Skin of body (tissue), 2 donors: ENCODE results near the gene CD164L2. TPM values are rescaled to one million over a fixed set of nuclear protein-coding genes. Genes with fewer than 3 reads are reported as not detected.
A peak's percentile ranks its signal among the peaks of the same experiment; 100 is the strongest.

ENCODE experiments used
- DNase-seq: peaks from one replicate; lab custom pipeline; 2025; lab: John Stamatoyannopoulos, UW
- total RNA-seq: library from RNA; depleted of rRNA; stranded (reverse); fragments of >200 nt; gene quantifications from one replicate; pipeline ENCODE4 v1.2.3, GENCODE V29; 2014

CD164L2 gene
- total RNA-seq, 1 donor from 2014 or later, result 0.30 TPM

DNA sequence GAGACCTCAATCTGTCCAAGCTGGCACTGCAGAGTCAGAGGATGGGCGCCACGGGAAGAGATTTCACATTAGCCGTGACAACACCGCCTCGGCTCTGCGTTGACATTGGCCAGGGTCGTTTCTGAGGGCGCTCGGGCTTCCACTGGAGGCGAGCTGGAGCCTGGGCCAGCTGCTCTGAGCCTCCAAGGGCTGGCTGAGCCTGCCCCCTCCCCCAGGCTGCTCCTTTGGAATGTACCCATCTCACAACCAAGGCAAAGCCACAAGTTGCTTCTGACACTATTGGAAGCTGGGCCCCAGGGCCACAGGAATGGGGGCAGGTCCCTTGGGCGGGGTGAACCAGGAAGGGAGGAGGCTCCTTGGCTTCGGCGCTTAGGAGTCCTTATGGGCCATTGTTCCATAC is 21.9 kb upstream of the CD164L2 start:
- DNase-seq, result no peak

DNA sequence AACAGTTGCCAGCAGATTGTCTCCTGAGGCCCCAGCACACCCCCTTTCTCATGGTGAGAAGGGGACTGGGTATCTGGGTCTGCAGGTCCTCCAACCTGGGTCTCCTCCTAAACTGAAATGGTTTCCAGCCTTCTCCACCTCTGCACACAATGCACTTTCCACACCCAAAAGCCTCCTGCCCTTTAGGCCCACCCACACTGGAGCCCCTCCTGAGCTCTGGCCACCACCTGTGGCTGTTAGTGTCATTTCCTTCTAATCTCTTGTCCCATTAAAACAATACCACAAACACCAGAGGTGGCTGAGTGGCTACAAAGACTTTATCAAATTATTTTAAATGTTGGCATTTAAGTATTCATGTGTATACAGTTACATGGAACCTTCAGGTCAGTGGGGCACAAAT is 20.8 kb upstream of the CD164L2 start:
- DNase-seq, result no peak

DNA sequence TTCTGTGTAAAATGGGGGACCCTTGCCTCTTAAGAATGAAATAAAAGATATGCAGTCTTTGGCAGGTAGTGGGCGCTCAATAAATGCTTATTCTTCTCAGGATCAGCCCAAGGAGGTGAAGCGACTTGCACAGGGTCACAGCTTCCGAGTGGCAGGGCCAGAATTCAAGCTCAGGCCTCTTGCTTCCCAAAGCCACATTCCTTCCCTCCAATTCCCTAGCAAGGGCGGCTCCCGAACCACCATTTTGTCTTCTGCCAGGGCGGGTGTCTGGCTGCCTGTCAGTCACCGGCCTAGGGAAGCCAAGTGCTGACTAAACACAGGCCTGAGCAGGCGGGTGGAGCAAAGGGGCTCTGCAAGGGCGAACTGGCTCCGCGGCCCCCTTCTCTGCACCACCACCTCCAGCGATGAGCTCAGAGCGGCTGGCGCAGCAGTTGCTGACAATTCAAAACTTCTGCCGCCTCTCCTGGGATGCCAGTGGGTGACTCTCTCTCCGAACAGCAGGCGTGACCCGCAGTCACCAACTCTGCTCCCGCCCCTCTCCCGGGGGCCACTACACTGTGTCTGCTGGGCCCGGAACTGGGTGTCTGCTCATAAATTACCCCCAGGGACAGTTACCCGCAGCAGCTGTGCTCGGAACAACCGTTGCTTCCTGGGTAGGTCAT is 20.1 kb upstream of the CD164L2 start:
- peak; percentile 84 for DNase-seq

DNA sequence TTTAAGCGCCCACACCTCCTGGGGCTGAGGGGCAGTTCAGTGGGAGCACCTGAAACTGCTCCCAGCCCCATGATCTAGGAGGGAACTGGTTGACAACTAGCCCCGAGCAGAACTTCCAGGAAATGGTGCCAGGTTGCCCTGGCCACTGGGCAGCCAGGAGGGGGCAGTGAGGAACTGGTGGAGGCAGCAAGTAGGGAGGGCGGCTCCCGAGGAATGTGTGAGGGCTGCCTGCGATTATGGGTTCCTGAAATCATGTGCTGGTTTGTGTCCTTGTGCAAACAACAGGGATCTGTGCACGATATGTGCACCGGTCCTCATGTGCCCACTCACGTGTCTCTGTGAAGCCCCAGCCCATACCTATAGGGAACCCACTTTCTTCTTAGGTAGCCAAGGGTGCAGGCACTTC is 19.2 kb upstream of the CD164L2 start:
- peak; percentile 61 for DNase-seq

DNA sequence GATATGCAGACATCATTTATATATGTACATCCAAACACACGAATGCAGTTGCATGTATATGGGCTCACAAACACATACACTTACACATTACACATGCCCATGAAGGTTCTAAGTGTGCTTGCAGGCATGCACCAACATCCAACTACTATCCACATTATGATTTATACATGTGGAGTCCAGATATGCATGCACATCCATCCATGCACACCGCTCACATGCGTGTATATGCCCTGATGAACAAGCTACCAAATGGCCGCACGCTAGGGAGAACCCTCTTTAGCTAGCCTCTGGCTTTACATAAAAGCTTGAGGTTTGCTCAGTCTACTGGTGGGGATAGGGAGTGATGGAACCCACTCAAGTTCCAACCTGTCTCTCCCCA is 17.8 kb upstream of the CD164L2 start:
- no peak for DNase-seq

DNA sequence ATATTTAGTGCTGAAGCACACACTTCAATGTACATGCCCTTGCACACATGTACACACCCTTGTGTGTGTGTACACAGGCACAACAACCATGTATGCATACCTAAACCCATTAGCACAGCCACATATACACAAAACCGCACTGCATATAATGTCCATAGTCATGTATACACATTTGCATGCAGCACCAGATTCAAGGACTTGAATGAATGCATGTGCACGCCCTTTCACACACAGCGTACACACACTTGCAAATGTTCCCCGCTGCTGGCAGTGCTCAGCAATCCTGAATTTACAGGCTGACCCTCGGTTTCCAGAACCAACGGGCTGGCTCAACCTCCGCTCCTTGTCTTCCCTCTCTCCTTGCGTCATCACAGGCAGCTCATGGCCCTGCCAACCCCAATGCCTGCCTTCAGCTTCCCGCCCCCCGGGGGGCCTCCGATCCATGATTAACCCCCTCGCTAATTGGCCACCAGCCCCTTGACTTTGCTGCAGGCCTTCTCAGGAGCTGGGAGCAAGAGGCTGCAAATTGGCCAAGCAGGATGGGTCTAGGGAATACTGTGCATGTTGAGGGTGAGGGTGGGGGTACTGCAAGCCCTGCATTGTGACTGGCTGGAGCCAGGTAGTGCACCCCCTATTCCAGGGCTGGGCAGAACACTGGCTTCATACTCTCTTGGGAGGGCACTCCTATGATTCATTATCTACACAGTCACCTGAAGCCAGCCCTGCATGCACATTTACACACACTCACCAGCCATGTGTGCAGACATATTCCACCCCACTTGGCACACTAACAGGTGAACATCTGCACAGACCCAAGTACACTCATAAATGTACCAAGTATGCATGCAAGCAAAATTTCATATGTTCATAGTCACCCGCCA is 17.2 kb upstream of the CD164L2 start:
- peak; percentile 33 for DNase-seq

DNA sequence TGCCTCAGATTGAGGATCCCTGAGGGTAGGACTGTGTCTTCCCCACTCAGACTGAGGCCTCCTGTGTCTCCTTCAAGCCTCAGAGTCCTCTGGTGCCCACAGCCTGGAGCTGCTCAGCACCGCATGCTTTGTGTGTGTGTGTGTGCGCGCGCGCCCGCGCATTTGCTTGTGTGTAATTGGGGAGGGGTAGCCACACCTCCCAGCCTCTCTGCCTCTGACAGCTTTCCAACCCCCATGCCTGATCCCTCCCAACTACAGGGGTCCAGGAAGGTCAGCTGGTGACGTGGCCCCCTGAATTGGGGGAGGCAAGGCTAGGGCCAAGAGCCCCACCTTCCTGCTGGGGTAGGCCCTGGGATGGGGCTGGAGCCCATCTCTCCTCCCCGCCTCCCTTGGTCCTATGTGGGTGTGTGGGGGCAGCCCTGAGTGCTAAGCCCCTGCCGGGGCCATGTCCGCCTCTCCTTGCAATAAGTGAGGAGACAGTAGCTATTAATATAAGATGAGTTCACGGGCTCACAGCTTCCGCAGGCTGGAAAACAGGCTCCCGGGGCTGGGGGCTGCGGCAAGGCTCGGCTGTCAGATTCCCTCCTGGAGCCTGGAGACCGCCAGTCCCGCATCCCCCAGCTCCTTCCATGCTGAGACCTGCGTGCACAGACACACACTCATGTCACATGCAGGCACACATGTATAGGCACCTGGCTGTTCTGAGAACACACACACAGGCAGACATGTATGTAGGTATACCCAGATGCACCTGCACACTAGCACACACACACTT is 16.3 kb upstream of the CD164L2 start:
- peak; percentile 39 for DNase-seq

DNA sequence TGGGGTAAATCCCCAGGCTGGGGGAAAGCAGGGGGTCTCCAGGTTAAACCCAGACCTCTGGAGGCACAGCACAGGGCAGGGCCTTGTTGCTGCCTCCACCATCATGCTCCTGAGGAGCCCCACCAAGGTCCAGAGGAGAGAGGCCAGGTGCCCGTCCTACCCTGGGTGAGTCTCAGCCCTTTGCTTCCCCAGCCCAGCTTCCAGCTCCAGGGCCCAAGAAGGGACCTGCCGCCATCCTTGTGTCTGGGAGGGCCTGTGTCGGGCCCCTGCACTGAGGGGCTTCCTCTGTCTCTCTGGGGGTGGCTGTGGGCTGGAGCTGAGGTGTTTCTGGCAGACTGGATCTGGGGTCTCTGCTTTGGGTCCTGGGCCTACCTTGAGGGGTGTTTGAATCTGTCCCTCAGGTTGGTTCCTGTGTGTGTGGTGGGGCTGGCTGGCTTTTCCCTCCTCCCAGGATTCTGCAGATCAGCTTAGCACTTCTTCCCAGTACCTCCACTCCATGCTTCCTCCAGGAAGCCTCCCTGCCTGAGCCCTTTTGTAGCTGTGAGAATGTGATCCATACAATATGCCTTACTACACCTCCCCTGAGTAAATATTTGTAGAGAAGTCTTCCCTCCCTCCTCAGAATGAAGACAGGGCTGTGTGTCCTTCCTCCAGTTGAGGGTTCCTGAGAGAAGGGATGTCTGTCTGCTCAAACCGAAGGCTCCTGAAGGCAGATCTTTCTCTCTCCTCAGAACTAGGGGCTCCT is 15.4 kb upstream of the CD164L2 start:
- DNase-seq, result no peak

DNA sequence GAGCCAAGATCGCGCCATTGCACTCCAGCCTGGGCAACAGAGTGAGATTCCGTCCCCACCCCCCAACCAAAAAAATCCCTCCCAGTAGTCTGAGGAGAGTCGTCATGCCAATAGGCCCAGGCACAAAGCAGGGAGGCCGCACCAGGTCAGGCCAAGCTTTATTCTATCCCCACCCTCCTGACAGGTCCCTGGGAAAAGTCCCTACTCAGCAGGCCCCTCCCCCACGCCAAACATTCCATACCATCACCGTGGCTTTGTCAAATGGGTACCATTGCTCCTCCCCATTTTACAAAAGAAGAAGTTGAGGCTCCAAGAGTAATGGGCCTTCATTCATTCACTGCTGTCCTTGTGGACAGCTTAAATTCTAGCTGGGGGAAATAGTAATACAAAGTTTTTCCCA is 14.6 kb upstream of the CD164L2 start:
- no peak for DNase-seq

DNA sequence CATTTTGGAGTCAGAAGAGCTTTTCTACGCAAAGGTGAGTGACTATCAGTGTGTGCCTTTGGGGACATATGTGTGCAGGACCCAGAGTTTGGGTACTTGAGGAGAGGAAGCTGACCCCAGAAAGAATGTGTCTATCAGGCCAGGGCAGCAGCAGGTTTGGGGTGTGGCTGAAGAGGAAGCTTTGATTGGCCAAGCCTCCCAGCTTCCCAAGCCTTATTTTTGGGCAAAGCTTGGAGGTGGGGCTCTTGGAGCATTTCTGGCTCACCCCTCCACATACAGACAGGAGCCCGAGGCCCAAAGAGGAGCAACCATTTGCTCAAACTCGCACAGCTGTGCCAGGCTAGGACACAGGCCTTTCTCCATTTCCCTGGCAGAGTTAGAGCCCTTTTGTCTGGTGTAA is 14.0 kb upstream of the CD164L2 start:
- no peak for DNase-seq

DNA sequence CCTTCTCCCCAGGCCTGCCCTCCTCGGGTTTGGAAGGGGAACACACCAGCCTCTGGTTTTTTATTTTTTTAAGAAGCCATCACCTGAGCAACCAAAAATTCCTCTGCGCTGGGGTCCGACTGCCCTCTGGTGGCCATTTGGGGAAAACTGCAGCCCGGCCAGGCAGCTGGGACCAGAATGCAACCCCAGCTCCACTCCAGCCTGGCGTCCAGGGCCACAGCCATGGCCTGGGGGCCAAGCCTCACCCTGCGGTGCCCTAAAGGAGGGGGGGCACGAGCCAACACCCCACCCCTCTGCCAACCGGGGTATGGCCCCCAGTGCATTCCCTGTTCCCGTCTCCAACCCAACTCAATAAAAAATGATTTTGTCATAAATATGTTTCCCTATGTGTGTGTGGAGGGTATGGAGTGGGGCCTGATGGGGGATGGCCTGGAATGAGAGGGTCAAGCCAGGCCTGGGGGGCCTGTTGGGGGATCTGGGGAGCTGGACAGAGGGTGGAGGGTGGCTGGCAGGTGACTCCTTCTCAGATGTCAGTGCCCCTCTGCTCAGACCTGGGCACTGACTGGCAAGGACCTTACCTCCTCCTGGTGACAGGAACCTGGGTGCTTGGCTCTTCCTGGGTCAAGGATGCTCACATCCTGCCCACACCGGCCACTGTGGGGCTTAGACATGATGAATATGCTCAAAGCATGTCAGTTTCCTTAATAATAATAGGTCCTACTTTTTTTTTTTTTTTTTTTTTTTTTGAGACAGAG is 12.5 kb upstream of the CD164L2 start:
- peak; percentile 59 for DNase-seq

DNA sequence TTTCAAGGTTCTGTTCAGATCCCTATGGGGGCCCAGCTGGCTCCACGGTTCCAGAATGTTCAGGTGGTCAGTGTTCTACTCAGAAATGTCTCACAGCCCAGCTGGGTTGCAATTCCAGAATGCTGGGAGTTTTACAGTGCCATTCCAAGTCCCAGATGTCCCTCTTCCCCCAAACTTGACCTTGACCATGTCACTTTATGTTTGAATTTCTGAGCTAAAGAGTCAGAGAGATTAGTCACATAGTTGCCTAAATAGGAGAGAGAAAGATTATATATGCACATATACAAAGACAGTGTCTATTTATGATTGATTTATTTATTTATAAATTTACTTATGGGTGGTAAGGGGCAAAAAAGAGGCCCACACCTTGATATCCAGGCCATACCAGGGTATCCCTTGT is 11.8 kb upstream of the CD164L2 start:
- no peak for DNase-seq

DNA sequence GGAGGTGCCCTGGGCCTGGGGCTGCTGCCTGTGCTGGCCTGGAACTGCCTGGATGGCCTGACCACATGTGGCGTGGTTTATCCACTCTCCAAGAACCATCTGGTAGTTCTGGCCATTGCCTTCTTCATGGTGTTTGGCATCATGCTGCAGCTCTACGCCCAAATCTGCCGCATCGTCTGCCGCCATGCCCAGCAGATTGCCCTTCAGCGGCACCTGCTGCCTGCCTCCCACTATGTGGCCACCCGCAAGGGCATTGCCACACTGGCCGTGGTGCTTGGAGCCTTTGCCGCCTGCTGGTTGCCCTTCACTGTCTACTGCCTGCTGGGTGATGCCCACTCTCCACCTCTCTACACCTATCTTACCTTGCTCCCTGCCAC is 11.1 kb upstream of the CD164L2 start:
- DNase-seq, result no peak

DNA sequence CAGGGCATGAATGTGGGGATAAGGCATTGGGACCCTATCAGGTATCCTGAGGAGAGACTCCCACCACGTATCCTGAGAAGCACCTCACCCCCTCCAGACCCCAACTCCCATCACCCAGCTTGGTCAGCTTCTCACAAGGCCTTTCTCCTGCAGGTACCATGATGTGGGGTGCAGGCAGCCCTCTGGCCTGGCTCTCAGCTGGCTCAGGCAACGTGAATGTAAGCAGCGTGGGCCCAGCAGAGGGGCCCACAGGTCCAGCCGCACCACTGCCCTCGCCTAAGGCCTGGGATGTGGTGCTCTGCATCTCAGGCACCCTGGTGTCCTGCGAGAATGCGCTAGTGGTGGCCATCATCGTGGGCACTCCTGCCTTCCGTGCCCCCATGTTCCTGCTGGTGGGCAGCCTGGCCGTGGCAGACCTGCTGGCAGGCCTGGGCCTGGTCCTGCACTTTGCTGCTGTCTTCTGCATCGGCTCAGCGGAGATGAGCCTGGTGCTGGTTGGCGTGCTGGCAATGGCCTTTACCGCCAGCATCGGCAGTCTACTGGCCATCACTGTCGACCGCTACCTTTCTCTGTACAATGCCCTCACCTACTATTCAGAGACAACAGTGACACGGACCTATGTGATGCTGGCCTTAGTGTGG is 10.6 kb upstream of the CD164L2 start:
- DNase-seq, result no peak

DNA sequence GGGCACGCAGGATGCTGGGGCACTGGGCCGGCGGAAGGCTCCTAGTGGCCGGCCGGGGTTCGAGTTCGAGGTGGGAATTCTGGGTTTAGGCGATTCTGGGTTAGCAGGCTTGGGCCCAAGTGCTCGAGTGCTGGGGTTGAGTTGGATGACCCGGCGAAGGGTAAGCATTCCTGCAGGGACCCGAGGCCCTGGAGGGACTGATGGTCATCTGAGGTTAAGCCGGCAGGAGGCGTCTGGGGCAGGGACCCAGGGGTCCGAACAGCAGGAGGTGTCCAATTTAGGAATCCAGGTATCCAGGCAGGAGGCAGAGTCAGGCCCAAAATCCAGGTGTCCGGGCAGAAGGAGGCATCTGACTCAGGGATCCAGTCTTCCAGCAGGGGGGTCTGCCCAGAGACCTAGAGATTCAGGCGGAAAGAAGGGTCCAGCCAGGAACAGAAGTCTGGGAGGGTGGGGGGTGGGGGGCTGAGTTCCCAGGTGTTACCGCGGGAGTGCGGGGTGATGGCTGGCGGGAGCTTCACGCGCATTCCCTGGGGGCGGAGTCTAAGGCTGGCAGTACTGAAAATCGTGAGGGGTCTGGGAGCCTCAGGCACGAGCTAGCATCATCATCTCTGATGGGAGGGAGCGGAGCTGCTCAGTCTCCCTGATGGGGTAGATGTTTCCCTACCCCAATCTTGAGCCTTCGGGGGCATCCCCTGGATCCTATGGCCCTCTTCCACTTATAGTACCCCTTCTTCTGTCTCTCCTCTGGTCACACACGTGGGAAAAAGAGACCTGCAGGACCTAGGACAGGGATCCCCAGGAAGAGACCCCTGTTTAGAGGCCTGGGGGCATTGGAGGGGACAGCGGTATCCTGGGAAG is 9.9 kb upstream of the CD164L2 start:
- no peak for DNase-seq

DNA sequence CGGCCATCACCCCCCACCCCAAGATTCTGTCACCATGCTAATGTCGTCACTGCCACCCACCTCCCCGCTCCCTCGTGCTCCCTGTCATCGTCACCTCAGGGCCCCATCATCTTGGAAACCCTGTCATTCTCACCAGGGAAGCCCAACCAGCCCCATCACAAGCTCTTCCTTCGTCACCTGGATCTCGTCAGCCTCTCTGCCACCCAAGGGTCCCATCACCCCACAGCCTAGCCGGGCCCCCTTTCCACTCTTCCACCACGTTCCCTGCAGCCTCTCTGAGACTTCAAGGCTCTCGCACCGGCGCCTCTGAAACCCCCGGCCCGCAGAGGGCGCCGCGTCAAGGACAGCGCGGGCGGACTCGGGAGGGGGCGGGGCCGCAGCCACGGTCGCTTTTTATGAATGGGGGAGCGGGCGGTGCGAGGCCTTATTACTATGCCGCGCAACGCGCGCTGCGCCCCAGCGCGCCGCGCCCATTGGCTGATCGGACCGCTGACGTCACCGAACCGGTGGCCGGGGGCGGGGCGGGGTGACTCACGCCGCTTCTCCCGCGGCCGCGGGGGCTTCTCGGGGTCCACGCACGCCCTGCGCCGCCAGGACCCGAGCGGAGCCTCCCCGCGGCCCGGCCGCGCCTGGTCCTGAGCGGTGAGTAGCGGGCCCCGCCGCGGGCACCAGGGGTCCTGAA is 9.1 kb upstream of the CD164L2 start, which contains the start of gene GPR3:
Gene GPR3, plus strand, starts transcription at position 527 of the 682 bp plus-strand sequence. CDS start 1,177 bp downstream, outside the sequence.
- peak; percentile 83 for DNase-seq

DNA sequence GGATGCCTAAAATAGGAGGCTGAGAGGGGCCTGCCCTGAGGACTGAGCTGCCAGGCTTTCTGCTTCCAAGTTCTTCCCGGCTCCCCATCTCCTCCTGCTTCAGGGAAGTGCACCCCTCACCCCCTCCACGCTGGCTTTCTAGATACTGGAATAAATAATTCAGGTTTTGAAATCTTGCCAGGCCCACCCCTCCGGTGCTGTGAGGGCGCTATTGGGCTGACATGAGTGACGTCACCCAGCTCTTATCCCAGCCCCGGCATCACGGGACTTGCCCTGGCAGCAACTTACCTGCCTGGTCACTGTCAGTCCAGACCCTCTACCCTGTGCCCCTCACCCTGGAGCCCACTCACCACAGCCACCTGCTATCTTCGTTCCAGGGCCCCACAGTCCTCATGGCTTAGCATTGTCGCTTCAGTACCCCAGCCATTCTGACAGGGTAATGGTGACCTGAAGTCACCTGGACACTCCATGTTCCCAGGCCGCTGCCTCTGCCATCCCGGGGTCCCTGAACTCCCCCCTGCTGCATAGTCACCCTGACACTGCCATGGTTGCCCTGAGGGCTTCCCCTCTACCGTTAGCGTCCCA is 8.5 kb upstream of the CD164L2 start:
- DNase-seq, result no peak

DNA sequence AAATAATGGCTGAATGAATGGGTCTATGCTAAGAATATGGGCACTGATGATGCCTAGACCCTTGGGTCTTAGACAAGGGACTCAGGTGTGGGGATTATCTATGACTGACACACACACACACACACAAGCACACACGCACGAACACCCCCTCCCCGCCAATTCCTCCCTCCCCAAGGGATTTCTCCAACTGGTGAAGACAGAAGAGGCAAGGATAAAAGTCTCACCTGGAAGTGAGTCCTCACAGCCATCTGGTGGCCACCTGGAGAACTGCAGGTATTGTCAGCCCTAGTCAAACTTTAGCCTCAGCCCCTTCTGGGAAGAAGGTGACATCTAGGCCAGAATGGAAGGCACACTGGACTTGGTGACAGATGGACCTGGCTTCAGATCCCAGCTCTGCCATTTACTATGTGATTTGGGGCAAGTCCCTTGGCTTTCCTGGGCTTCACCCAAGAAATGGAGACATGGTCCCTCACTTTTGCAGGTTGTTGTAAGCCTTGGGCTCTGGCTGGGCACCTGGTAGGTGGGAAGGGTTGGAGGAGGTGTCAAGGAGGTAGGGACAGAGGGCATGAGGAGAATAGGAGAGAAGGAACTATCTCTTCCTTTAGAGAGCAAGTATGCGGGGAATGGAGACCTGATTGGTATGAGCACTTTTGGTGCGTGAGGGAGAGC is 5.3 kb upstream of the CD164L2 start:
- DNase-seq, result no peak
